Measurements from ENCODE around the gene PTPN23. TPM values are rescaled to one million over a fixed set of nuclear protein-coding genes. Genes with fewer than 3 reads are reported as not detected.
"Not testable (repeated sequence)": the region's sequence is repeated elsewhere in the genome, so short reads cannot be mapped to it uniquely, and the experiment has no call there.

PTPN23 gene
- total RNA-seq, 2 experiments from 2014 or later: 27.4 to 34.9 TPM

DNA sequence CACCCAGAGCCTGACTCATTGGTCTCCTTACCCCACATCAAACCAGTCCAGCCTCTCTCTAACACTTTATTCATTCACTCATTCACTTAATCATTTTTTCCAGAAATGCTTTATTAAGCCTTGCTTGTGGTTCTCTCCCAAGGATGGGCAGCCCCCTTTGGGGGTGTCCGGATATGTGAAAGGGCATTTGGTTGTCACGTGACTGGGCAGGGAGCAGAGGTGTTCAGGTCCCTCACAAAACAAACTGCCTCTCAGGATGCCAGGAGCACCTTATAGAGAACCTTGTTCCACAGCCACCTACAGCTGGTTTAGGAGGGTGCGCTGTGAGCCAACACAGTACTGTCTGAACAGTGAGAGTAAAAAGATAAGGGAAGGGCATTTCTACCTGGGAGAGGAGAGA is 25.8 kb upstream of the PTPN23 start:
- Mint-ChIP-seq H3K4me1 (no peaks in the 10 kb centered on the region), H3K4me3 (no peak overlapping the region)

DNA sequence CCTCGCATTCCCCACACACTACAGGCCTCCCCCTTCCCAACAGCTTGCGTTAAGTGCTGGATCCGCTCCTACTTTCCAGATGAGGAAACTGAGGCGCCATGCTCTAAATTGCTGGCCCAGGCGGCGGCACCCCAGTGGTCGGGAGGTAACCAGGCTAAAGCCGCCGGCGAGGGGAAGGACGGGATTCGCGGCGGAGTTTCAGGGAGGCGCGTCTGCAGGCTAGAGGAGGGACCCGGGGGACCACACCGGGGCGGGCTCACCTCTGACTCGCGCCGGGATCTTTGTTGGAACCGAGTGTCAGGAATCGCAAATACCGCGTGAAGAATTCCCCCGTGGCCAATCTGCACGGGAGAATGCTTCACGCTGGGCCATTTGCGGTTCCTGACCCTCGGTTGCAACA is 24.6 kb upstream of the PTPN23 start:
- ChIA-PET POLR2A (no interaction called here), CTCF (interaction anchor here (1.3 kb wide), 1 partner anchor 16 kb away, joined by 3 read pairs; no protein-coding TSS in a partner anchor)
- H3K9me3 Mint-ChIP-seq: peaks cover 16% of the 10 kb centered on the region
- no peak for DNase-seq
- H3K27me3 Mint-ChIP-seq: no peaks in the 10 kb centered on the region
- H3K4me1 Mint-ChIP-seq: peaks cover 3% of the 10 kb centered on the region
- no peak overlapping the region for H3K4me3 Mint-ChIP-seq
- no peak overlapping the region for H3K27ac Mint-ChIP-seq
- H3K36me3 Mint-ChIP-seq (ENCODE audit: low read depth): peaks cover 7% of the 10 kb centered on the region

More for the DNA sequence above, 25.8 kb upstream of the PTPN23 start:
- Mint-ChIP-seq H3K27ac (no peak overlapping the region), H3K36me3 (ENCODE audit: low read depth) (peaks cover 2% of the 10 kb centered on the region), H3K27me3 (no peaks in the 10 kb centered on the region), H3K9me3 (peaks cover 11% of the 10 kb centered on the region)
- CTCF ChIA-PET: interaction anchor here (1.3 kb wide), 1 partner anchor 15 kb away, joined by 3 read pairs; no protein-coding TSS in a partner anchor
- no peak for DNase-seq
- POLR2A ChIA-PET: no interaction called here

DNA sequence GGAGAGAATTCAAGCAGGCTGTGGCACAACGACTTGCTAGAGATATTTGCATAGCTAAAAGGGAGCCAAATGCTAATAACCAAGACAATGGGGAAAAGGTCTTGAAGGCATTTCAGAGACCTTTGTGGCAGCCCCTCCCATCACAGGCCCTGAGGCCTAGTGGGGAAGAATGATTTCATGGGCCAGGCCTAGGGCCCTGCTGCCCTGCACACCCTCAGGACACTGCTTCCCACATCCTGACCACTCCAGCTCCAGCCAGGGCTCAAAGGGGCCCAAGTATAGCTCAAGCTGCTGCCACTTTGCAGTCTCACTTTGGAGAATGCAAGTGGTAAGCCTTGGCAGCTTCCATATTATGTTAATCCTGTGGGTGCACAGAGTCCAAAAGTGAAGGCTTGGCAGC is 21.5 kb upstream of the PTPN23 start:
- Mint-ChIP-seq H3K27me3 (no peaks in the 10 kb centered on the region), H3K36me3 (ENCODE audit: low read depth) (peaks cover 12% of the 10 kb centered on the region), H3K4me3 (no peak overlapping the region), H3K4me1 (peaks cover 14% of the 10 kb centered on the region), H3K27ac (no peak overlapping the region), H3K9me3 (peaks cover 20% of the 10 kb centered on the region)
- no peak for DNase-seq
- ChIA-PET CTCF (no interaction called here), POLR2A (no interaction called here)

DNA sequence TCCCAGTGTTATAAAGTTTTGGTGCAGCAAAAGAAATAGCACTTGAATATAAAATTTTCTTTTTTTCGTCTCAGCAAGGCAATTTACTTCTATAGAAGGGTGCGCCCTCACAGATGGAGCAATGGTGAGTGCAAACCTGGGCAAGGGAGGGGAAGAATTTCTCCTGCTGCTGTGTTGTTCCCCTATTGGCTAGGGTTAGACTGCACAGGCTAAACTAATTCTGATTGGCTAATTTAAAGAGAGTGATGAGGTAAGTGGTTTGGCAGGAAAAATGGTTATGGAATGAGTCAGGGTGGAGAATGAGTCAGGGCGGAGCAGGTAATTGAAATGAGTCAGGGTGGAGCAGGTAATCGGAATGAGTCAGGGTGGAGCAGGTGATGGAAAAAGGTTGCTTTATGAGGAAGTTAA is 20.7 kb upstream of the PTPN23 start:
- H3K36me3 Mint-ChIP-seq (ENCODE audit: low read depth): peaks cover 12% of the 10 kb centered on the region
- peaks cover 14% of the 10 kb centered on the region for H3K4me1 Mint-ChIP-seq
- H3K27ac Mint-ChIP-seq, CTCF ChIA-PET, H3K27me3 Mint-ChIP-seq, DNase-seq, H3K4me3 Mint-ChIP-seq: not testable (repeated sequence)
- POLR2A ChIA-PET: interaction anchor here (0.7 kb wide), 1 partner anchor 13 kb away, joined by 3 read pairs; no protein-coding TSS in a partner anchor
- H3K9me3 Mint-ChIP-seq: peaks cover 20% of the 10 kb centered on the region

DNA sequence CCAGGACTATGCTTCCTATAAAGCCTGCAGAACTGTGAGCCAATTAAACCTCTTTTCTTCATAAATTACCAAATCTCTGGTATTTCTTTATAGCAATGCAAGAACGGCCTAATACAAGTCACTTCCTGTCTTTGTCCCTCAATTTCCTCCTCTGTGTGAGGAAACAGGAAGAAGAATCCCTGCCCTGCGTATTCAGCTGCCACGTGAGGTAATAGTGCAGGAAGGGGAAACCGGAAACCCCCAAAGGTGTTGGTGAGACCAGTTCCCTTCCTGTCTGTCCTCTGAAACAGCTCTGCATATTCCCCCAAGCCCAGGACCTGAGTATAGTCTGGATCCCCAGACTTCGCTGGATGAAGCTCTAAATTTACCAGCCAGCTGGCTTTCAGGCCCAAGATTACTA is 18.1 kb upstream of the PTPN23 start:
- ChIA-PET POLR2A (no interaction called here), CTCF (interaction anchor here (0.6 to 1.7 kb wide), 4 partner anchors 9 to 84 kb away, joined by 3 to 4 read pairs (median 3); no protein-coding TSS in a partner anchor)
- Mint-ChIP-seq H3K9me3 (peaks cover 20% of the 10 kb centered on the region), H3K36me3 (ENCODE audit: low read depth) (peaks cover 12% of the 10 kb centered on the region), H3K27ac (peak overlapping the region; percentile 79), H3K27me3 (no peaks in the 10 kb centered on the region), H3K4me3 (no peak overlapping the region), H3K4me1 (peaks cover 14% of the 10 kb centered on the region)
- DNase-seq: peak; percentile 14

DNA sequence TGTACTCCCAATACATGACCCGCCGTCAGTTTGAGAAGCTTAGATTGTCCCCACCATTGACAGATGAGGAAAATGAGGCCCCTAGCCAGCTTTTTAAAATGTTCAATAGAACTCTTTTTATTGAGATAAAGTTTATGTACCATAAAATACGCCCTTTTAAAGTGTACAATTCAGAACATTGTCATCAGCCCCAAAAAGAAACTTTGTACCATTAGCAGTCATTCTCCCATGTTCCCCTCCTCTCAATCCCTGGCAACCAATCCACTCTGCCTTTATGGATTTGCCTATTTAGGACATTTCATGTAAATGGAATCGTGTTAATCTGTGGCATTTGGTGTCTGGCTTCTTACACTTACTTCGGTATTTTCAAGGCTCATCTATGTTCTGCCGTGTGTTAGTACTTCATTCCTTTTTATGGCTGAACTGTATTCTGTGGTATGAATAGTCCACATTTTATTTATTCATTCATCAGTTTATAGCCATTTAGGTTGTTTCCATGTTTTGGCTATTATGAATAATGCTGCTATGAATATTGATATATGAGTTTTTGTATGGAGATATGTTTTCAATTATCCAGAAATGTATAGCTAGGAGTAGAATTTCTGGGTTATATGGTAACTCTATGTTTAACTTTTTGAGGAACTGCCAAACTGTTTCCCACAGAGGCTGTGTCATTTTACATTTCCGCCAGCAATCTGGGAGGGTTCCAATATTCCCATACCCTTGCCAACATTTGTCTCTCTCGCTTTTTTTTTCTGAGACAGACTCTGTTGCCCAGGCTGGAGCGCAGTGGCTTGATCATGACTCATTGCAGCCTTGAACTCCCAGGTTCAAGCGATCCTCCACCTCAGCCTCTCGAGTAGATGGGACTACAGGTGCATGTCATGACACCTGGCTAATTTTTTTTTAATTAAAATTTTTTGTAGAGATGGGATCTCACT is 15.3 kb upstream of the PTPN23 start:
- DNase-seq: no peak
- ChIA-PET CTCF (interaction anchor here (0.6 kb wide), 1 partner anchor 24 kb away, joined by 3 read pairs; no protein-coding TSS in a partner anchor), POLR2A (interaction anchor here (0.6 kb wide), 1 partner anchor 359 kb away, joined by 7 read pairs; no protein-coding TSS in a partner anchor)
- peaks cover 5% of the 10 kb centered on the region for H3K36me3 Mint-ChIP-seq (ENCODE audit: low read depth)
- H3K27ac Mint-ChIP-seq: no peak overlapping the region
- H3K4me1 Mint-ChIP-seq: peaks cover 12% of the 10 kb centered on the region
- no peak overlapping the region for H3K4me3 Mint-ChIP-seq
- H3K9me3 Mint-ChIP-seq: peaks cover 4% of the 10 kb centered on the region
- H3K27me3 Mint-ChIP-seq: no peaks in the 10 kb centered on the region

DNA sequence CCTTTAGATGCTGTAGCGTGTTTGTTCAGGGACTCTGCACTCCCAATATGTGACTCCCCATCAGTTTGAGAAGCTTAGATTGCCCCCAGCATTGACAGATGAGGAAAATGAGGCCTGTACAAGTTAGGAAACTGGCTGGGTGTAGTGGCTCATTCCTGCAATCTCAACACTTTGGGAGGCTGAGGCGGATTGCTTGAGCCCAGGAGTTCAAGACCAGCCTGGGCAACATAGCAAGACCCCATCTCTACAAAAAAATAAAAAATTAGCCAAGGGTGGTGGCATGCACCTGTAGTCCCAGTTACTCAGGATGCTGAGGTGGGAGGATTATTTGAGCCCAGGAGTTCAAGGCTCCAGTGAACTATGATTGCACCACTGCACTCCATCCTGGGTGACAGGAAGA is 14.0 kb upstream of the PTPN23 start:
- ChIA-PET POLR2A (no interaction called here), CTCF (no interaction called here)
- H3K9me3 Mint-ChIP-seq: peaks cover 4% of the 10 kb centered on the region
- no peak overlapping the region for H3K4me3 Mint-ChIP-seq
- H3K27ac Mint-ChIP-seq: no peak overlapping the region
- peaks cover 5% of the 10 kb centered on the region for H3K36me3 Mint-ChIP-seq (ENCODE audit: low read depth)
- H3K4me1 Mint-ChIP-seq: peaks cover 12% of the 10 kb centered on the region
- H3K27me3 Mint-ChIP-seq: no peaks in the 10 kb centered on the region
- no peak for DNase-seq

DNA sequence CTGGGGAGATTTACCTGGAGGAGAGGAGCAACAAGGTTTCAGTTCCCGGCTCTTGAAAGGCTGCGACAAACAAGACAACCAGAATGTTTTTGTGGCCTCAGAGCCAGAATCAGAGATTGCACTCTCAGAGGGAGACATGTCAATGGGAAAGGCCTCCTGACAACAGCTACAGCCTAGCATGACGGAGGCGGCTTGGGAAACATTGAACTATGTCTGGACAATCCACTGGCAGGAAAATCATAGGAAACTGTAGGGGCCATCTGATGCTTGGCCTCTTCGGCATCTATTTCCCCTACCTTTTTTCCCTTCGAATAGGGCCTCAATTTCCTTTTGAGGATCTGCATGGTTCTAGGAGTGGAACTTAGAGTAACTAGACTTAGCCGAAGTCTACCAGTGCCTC is 13.2 kb upstream of the PTPN23 start:
- DNase-seq: no peak
- Mint-ChIP-seq H3K4me3 (no peak overlapping the region), H3K36me3 (ENCODE audit: low read depth) (peaks cover 3% of the 10 kb centered on the region), H3K9me3 (no peaks in the 10 kb centered on the region), H3K27ac (no peak overlapping the region), H3K27me3 (peaks cover 4% of the 10 kb centered on the region), H3K4me1 (peaks cover 6% of the 10 kb centered on the region)
- ChIA-PET POLR2A (no interaction called here), CTCF (no interaction called here)

DNA sequence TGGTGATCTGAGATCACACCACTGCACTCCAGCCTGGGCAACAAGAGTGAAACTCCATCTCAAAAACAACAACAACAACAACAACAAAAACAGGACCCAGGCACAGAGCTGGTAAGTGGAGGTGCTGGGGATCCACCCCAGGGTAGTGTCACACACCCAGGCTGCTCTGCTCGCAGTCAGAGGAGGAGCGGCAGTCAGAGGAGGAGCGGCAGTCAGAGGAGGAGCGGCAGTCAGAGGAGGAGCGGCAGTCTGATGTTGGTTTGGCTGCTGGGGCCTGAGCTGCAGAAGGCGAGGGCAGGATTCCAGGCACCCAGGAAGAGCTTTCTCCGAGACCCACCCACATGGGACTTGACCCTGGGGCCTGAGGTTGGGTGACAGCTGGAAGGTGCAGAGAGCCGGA is 10.8 kb upstream of the PTPN23 start:
- H3K27me3 Mint-ChIP-seq; DNase-seq; POLR2A ChIA-PET; H3K27ac Mint-ChIP-seq; H3K36me3 Mint-ChIP-seq (ENCODE audit: low read depth); H3K4me1 Mint-ChIP-seq; H3K4me3 Mint-ChIP-seq; H3K9me3 Mint-ChIP-seq: not testable (repeated sequence)
- CTCF ChIA-PET: interaction anchor here (0.6 to 1.5 kb wide), 3 partner anchors 9 to 124 kb away, joined by 4 to 6 read pairs (median 4); partner anchors contain the start of gene PTPN23

DNA sequence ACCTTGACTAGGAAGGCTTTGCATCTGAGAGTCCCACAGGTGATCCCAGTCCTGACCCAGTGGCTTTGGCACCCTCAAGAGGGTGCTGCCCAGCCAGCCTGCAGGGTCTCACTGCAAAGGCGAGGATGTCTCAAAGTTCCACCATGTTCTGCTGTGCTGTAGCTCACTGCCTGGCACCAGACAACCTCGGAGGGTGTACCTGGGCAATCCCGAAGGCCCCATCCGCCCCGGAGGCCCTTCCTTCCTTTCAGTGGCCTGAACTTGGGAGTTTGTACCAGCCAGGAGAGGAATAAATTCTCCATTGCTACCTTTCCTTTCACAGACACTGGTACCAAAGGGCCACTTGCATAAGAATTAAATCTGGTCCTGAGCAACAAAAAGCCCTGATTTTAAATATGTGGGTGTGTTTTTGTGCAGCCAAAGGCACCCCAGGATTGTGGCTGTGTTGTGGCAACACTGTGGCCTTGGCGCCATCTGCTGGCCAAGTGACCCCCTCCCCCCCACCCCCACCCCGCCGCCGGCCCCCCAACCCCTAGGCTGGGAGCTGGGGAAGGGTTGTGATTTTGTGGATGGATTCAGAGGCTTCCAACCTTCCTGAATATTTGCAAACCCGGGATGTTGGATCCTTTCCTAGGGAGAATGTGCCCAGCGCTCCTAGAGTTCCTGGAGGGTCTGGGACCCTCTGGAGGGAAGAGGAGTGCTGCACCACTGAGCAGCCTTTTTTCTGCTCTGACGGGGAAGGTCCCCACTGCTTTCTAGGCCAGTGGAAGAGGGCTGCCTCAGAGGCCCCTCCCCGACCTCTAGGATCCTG is 9.7 kb upstream of the PTPN23 start:
- ChIA-PET POLR2A (no interaction called here), CTCF (interaction anchor here (1.5 kb wide), 1 partner anchor 8 kb away, joined by 4 read pairs; no protein-coding TSS in a partner anchor)
- no peaks in the 10 kb centered on the region for H3K9me3 Mint-ChIP-seq
- H3K27ac Mint-ChIP-seq: no peak overlapping the region
- no peak overlapping the region for H3K4me3 Mint-ChIP-seq
- no peaks in the 10 kb centered on the region for H3K36me3 Mint-ChIP-seq (ENCODE audit: low read depth)
- peak; percentile 49 for DNase-seq
- H3K4me1 Mint-ChIP-seq: no peaks in the 10 kb centered on the region
- H3K27me3 Mint-ChIP-seq: peaks cover 8% of the 10 kb centered on the region

DNA sequence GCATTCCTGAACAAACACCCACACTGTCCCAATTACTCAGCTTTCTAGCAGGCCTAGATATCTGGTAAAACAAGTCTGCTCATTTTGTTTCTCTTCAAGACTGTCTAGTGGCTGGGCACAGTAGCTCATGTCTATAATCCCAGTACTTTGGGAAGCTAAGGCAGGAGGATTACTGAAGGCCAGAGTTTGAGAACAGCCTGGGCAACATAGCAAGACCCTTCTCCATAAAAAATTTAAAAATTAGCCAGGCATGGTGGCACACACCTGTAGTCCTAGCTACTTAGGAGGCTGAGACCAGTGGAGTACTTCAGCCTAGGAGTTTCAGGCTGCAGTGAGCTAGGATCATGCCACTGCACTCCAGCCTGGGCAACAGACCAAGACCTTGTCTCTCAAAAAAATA is 6.2 kb upstream of the PTPN23 start:
- no peak for DNase-seq
- Mint-ChIP-seq H3K4me3 (no peak overlapping the region), H3K27ac (no peak overlapping the region), H3K9me3 (no peaks in the 10 kb centered on the region), H3K4me1 (peaks cover 17% of the 10 kb centered on the region), H3K27me3 (peaks cover 8% of the 10 kb centered on the region), H3K36me3 (ENCODE audit: low read depth) (peaks cover under 1% of the 10 kb centered on the region)
- POLR2A ChIA-PET: no interaction called here
- CTCF ChIA-PET: no interaction called here

DNA sequence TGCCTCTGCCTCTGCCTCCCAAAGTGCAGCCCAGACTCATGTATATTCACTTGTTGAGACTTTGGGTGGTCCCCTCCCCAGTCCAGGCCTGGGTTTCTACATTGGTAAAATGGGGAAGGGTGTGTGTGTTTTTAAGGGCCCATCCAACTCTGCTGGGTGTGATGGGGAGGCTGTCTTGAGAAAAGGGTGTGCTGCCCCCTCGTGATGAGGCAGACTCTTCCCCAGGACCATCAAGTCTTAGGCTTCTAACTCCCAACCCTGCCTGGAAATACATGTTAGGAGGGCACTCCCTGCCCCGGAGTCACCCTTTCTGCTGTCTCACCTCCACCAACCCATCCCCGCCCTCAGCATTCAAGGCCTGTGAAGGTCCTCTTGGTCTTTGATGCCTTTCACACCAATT is 4.4 kb upstream of the PTPN23 start:
- Mint-ChIP-seq H3K27me3 (peaks cover 8% of the 10 kb centered on the region), H3K4me3 (no peak overlapping the region), H3K9me3 (no peaks in the 10 kb centered on the region), H3K36me3 (ENCODE audit: low read depth) (peaks cover 7% of the 10 kb centered on the region), H3K4me1 (peaks cover 26% of the 10 kb centered on the region), H3K27ac (no peak overlapping the region)
- ChIA-PET POLR2A (no interaction called here), CTCF (no interaction called here)
- no peak for DNase-seq

DNA sequence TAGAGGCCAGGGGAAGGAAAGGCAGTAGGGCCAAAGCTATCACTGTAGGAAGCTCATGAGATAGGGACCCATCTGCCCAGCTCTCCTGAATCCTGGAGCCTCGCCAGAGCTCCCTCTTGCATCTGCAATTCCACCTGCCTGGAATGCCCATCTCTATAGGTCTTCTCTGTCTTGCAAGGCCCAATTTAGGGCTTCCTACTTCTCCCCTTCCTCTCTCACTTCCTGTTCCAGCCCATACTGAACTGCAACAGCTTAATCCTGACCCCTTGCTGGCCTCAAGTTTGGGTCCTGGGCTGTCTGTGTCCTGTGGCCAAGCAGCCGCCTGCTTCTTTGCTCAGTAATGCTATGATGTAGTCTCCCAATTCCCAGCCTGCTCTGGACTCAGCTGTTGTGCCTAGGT is 3.6 kb upstream of the PTPN23 start:
- H3K27ac Mint-ChIP-seq: no peak overlapping the region
- no peak for DNase-seq
- no peaks in the 10 kb centered on the region for H3K9me3 Mint-ChIP-seq
- H3K27me3 Mint-ChIP-seq: peaks cover 6% of the 10 kb centered on the region
- H3K36me3 Mint-ChIP-seq (ENCODE audit: low read depth): peaks cover 7% of the 10 kb centered on the region
- H3K4me3 Mint-ChIP-seq: no peak overlapping the region
- ChIA-PET POLR2A (interaction anchor here (0.5 kb wide), 1 partner anchor 1000 kb away, joined by 3 read pairs; no protein-coding TSS in a partner anchor), CTCF (no interaction called here)
- peaks cover 33% of the 10 kb centered on the region for H3K4me1 Mint-ChIP-seq
